ENCODE measurements around the gene NTPCR.
A peak's percentile ranks its signal among the peaks of the same experiment; 100 is the strongest.

The NTPCR gene

GRCh38 chr1:232970508-232970907 is 20.1 kb downstream of the NTPCR start (continued):
- TF ChIP-seq ZNF645 (tag by site-specific recombination; IDR thresholded peaks at IDR 0.05), result no peak

GRCh38 chr1:232973652-232974611 is 23.5 kb downstream of the NTPCR start:
- ChIA-PET POLR2A (no interaction called here), CTCF (interaction anchor here (0.6 to 1.5 kb wide), 2 partner anchors 21 to 892 kb away, joined by 3 to 8 read pairs; no protein-coding TSS in a partner anchor)
- Histone ChIP-seq H3K36me3 (ENCODE audit: control insufficient read depth in 2 of 2, insufficient read depth in 1 of 2, low read length in 2 of 2) (peaks cover 19 to 84% of the 10 kb centered on the region in 2 experiments), H3K27ac (ENCODE audit: extremely low read depth, low read depth, low read length) (no peak overlapping the region), H3K4me1 (ENCODE audit: control insufficient read depth, insufficient read depth, low read length) (peaks cover 7% of the 10 kb centered on the region), H3K9me3 (ENCODE audit: control insufficient read depth, insufficient read depth, low read depth, low read length) (no peaks in the 10 kb centered on the region), H3K4me3 (ENCODE audit: low read depth, low read length) (no peak overlapping the region)
- TF ChIP-seq TRIM28 (IDR thresholded peaks at IDR 0.05; ENCODE audit: borderline replicate concordance, low read length), result peak; percentile 99
- TF ChIP-seq ZNF610 (tag by site-specific recombination; IDR thresholded peaks at IDR 0.05; ENCODE audit: borderline replicate concordance), result peak; percentile 57; the same call in 1 of the 2 replicates
- TF ChIP-seq ZNF362 (tag by site-specific recombination; IDR thresholded peaks at IDR 0.05), result no peak
- TF ChIP-seq ZFP69B (tag by site-specific recombination; IDR thresholded peaks at IDR 0.05), result no peak
- no peak for TF ChIP-seq SCRT2 (tag by site-specific recombination; IDR thresholded peaks at IDR 0.05)
- TF ChIP-seq ZNF280D (tag by site-specific recombination; IDR thresholded peaks at IDR 0.05), result 0 out of 2 replicates have a peak, but pooled peaks have one; percentile 49
- no peak for TF ChIP-seq ZNF23 (tag by site-specific recombination; IDR thresholded peaks at IDR 0.05; ENCODE audit: borderline replicate concordance)
- peak; percentile 89 for TF ChIP-seq SETDB1 (IDR thresholded peaks at IDR 0.05; ENCODE audit: insufficient read length, low read length)
- peak; percentile 76; the same call in 1 of the 2 replicates for TF ChIP-seq ZNF549 (tag by site-specific recombination; IDR thresholded peaks at IDR 0.05)

GRCh38 chr1:232974971-232975370 is 24.6 kb downstream of the NTPCR start:
- TF ChIP-seq INSM2 (tag by site-specific recombination; IDR thresholded peaks at IDR 0.05), result no peak
- Histone ChIP-seq H3K36me3 (ENCODE audit: control insufficient read depth in 2 of 2, insufficient read depth in 1 of 2, low read length in 2 of 2) (peaks cover 19 to 82% of the 10 kb centered on the region in 2 experiments), H3K4me1 (ENCODE audit: control insufficient read depth, insufficient read depth, low read length) (peaks cover 7% of the 10 kb centered on the region), H3K4me3 (ENCODE audit: low read depth, low read length) (no peak overlapping the region), H3K27ac (ENCODE audit: extremely low read depth, low read depth, low read length) (no peak overlapping the region), H3K9me3 (ENCODE audit: control insufficient read depth, insufficient read depth, low read depth, low read length) (no peaks in the 10 kb centered on the region)
- ChIA-PET POLR2A (no interaction called here), CTCF (interaction anchor here (0.6 kb wide), 1 partner anchor 891 kb away, joined by 3 read pairs; no protein-coding TSS in a partner anchor)

All from HEK293 (cell line).